OCI-LY1 (cell line): ENCODE data around the gene PTPRN2.

Source experiments
- CTCF ChIP-seq: fragments of 200-600 bp; sonication (generic), shearing (Covaris generic); IDR thresholded peaks from 2 replicates; pipeline ENCODE4 v1.5.1; 2017; ENCODE audit warnings: mild to moderate bottlenecking, antibody characterized with exemption, low read length, moderate library complexity, mixed read lengths
- EZH2 ChIP-seq: fragments of 200-600 bp; sonication (generic), shearing (Covaris generic); IDR thresholded peaks from 2 replicates; pipeline ENCODE4 v1.8.0; 2017; ENCODE audit warnings: borderline replicate concordance, mixed run types, mild to moderate bottlenecking, antibody characterized with exemption, low read length, moderate library complexity, mixed read lengths

GRCh38 chr7:157543276-157543675, 1044.3 kb downstream of the PTPRN2 start:
- TF ChIP-seq CTCF = no peak
- no peak for TF ChIP-seq EZH2
